Activated CD8-positive, alpha-beta T cell treated with anti-CD3 and anti-CD28 coated beads, Interleukin-2, amount 10 ng/mL, durations not matched to agents 7 days and 5 days (primary cell): ENCODE data around the gene XAGE1A. TPM values are rescaled to one million over a fixed set of nuclear protein-coding genes. Genes with fewer than 3 reads are reported as not detected.
"Not testable (repeated sequence)": the region's sequence is repeated elsewhere in the genome, so short reads cannot be mapped to it uniquely, and the experiment has no call there.

Source experiments
- ATAC-seq: fragments of 150-1000 bp; cut with Tn5 transposase; one replicate; pipeline ENCODE4 v1.10.0; 2021; ENCODE audit warnings: moderate library complexity
- CTCF ChIA-PET: fragments of 350-600 bp; sonication (Branson Sonifier 250); formaldehyde crosslinking; loops from one replicate; lab custom pipeline; 2021; ENCODE audit warnings: antibody characterized with exemption; lab: Charles Lee
- POLR2A ChIA-PET: fragments of 350-600 bp; sonication (Branson Sonifier 250); formaldehyde crosslinking; loops from one replicate; lab custom pipeline; 2021; ENCODE audit warnings: antibody characterized with exemption; lab: Charles Lee
- DNase-seq: peaks from one replicate; pipeline ENCODE4 v3.0.0-alpha.2; 2020
- H3K27ac Mint-ChIP-seq: one replicate; pipeline ENCODE4 v1.8.0; 2021; ENCODE audit warnings: mild to moderate bottlenecking, mixed read lengths
- H3K27me3 Mint-ChIP-seq: one replicate; pipeline ENCODE4 v1.8.0; 2021; ENCODE audit warnings: low read depth, mixed read lengths
- H3K36me3 Mint-ChIP-seq: one replicate; pipeline ENCODE4 v1.8.0; 2021; ENCODE audit warnings: low read depth, mixed read lengths
- H3K4me1 Mint-ChIP-seq: one replicate; pipeline ENCODE4 v1.8.0; 2021; ENCODE audit warnings: low read depth, mixed read lengths
- H3K4me3 Mint-ChIP-seq: one replicate; pipeline ENCODE4 v1.8.0; 2021; ENCODE audit warnings: mild to moderate bottlenecking, mixed read lengths
- H3K9me3 Mint-ChIP-seq: one replicate; pipeline ENCODE4 v1.8.0; 2022; ENCODE audit warnings: mixed read lengths; ENCODE audit not compliant: insufficient read depth
- total RNA-seq, 2 experiments: library from RNA; stranded (reverse); gene quantifications; one replicate each; pipeline ENCODE4 v1.2.3, GENCODE V29; 2021

Gene XAGE1A
- total RNA-seq: not detected

- H3K36me3 Mint-ChIP-seq, DNase-seq, H3K9me3 Mint-ChIP-seq, H3K27me3 Mint-ChIP-seq, H3K4me3 Mint-ChIP-seq, POLR2A ChIA-PET, ATAC-seq, CTCF ChIA-PET, H3K27ac Mint-ChIP-seq, H3K4me1 Mint-ChIP-seq: not testable (repeated sequence)
These were observed at the start of gene XAGE1A for GRCh38 chrX:52495545-52496418. Gene XAGE1A (plus strand): TSS chrX:52495808. CDS start chrX:52497362, 1,554 bp downstream.

- H3K9me3 Mint-ChIP-seq, POLR2A ChIA-PET, CTCF ChIA-PET, DNase-seq, H3K27ac Mint-ChIP-seq, H3K4me3 Mint-ChIP-seq, H3K4me1 Mint-ChIP-seq, H3K27me3 Mint-ChIP-seq, H3K36me3 Mint-ChIP-seq, ATAC-seq: not testable (repeated sequence)
These were observed 43.6 kb upstream of the XAGE1A start for GRCh38 chrX:52452031-52452430.

- H3K4me1 Mint-ChIP-seq, H3K36me3 Mint-ChIP-seq, POLR2A ChIA-PET, H3K9me3 Mint-ChIP-seq, H3K4me3 Mint-ChIP-seq, CTCF ChIA-PET, H3K27ac Mint-ChIP-seq, DNase-seq, H3K27me3 Mint-ChIP-seq, ATAC-seq: not testable (repeated sequence)
These were observed 24.3 kb upstream of the XAGE1A start for GRCh38 chrX:52471301-52471700.

GRCh38 chrX:52496419-52496772, 788 bp downstream of the XAGE1A start:
- H3K36me3 Mint-ChIP-seq, H3K9me3 Mint-ChIP-seq, DNase-seq, ATAC-seq, H3K27me3 Mint-ChIP-seq, POLR2A ChIA-PET, H3K27ac Mint-ChIP-seq, H3K4me1 Mint-ChIP-seq, H3K4me3 Mint-ChIP-seq, CTCF ChIA-PET: not testable (repeated sequence)

GRCh38 chrX:52501362-52501761, 5.8 kb downstream of the XAGE1A start:
- H3K9me3 Mint-ChIP-seq, POLR2A ChIA-PET, CTCF ChIA-PET: not testable (repeated sequence)

GRCh38 chrX:52504551-52504950, 8.9 kb downstream of the XAGE1A start:
- CTCF ChIA-PET: no interaction called here
- Mint-ChIP-seq H3K27me3 (peaks cover 2% of the 10 kb centered on the region), H3K4me1 (no peaks in the 10 kb centered on the region), H3K9me3 (no peaks in the 10 kb centered on the region), H3K27ac (no peak overlapping the region), H3K4me3 (no peak overlapping the region), H3K36me3 (no peaks in the 10 kb centered on the region)
- no peak for ATAC-seq
- POLR2A ChIA-PET: no interaction called here
- DNase-seq: no peak

More at GRCh38 chrX:52501362-52501761, 5.8 kb downstream of the XAGE1A start:
- not testable (repeated sequence) for ATAC-seq, H3K27me3 Mint-ChIP-seq, H3K4me1 Mint-ChIP-seq, DNase-seq, H3K36me3 Mint-ChIP-seq, H3K4me3 Mint-ChIP-seq, H3K27ac Mint-ChIP-seq

GRCh38 chrX:52507331-52507730, 11.7 kb downstream of the XAGE1A start:
- DNase-seq (no peak), ATAC-seq (no peak)
- Mint-ChIP-seq H3K9me3 (no peaks in the 10 kb centered on the region), H3K27me3 (peaks cover 2% of the 10 kb centered on the region), H3K4me1 (no peaks in the 10 kb centered on the region), H3K36me3 (no peaks in the 10 kb centered on the region), H3K27ac (no peak overlapping the region), H3K4me3 (no peak overlapping the region)
- POLR2A ChIA-PET: no interaction called here
- CTCF ChIA-PET: no interaction called here

- Mint-ChIP-seq H3K36me3 (no peaks in the 10 kb centered on the region), H3K9me3 (no peaks in the 10 kb centered on the region), H3K27ac (no peak overlapping the region), H3K4me1 (no peaks in the 10 kb centered on the region), H3K27me3 (peaks cover 2% of the 10 kb centered on the region), H3K4me3 (no peak overlapping the region)
- no peak for ATAC-seq
- POLR2A ChIA-PET: no interaction called here
- no peak for DNase-seq
- CTCF ChIA-PET: no interaction called here
These were observed 14.3 kb downstream of the XAGE1A start for GRCh38 chrX:52509916-52510315.

GRCh38 chrX:52511126-52511525, 15.5 kb downstream of the XAGE1A start:
- DNase-seq, POLR2A ChIA-PET, H3K4me3 Mint-ChIP-seq, H3K9me3 Mint-ChIP-seq, ATAC-seq, H3K4me1 Mint-ChIP-seq, CTCF ChIA-PET, H3K27ac Mint-ChIP-seq, H3K27me3 Mint-ChIP-seq, H3K36me3 Mint-ChIP-seq: not testable (repeated sequence)

GRCh38 chrX:52516110-52516986, 20.7 kb downstream of the XAGE1A start:
- DNase-seq, H3K4me3 Mint-ChIP-seq, H3K9me3 Mint-ChIP-seq, H3K36me3 Mint-ChIP-seq, H3K27ac Mint-ChIP-seq, H3K4me1 Mint-ChIP-seq, H3K27me3 Mint-ChIP-seq, POLR2A ChIA-PET, ATAC-seq, CTCF ChIA-PET: not testable (repeated sequence)

GRCh38 chrX:52516987-52517325, 21.3 kb downstream of the XAGE1A start, which contains the start of gene XAGE1B:
Gene XAGE1B (minus strand): TSS chrX:52517063. CDS start chrX:52515527, 1,536 bp downstream.
- POLR2A ChIA-PET, DNase-seq, H3K27ac Mint-ChIP-seq, H3K27me3 Mint-ChIP-seq, H3K36me3 Mint-ChIP-seq, H3K4me1 Mint-ChIP-seq, ATAC-seq, CTCF ChIA-PET, H3K4me3 Mint-ChIP-seq, H3K9me3 Mint-ChIP-seq: not testable (repeated sequence)

GRCh38 chrX:52541051-52541450, 45.4 kb downstream of the XAGE1A start:
- POLR2A ChIA-PET, H3K27ac Mint-ChIP-seq, ATAC-seq, H3K27me3 Mint-ChIP-seq, CTCF ChIA-PET, H3K4me1 Mint-ChIP-seq, H3K9me3 Mint-ChIP-seq, H3K36me3 Mint-ChIP-seq, H3K4me3 Mint-ChIP-seq, DNase-seq: not testable (repeated sequence)
